Epithelial cell of prostate (primary cell): ENCODE results near the gene ADM2.
"Not testable (repeated sequence)": the region's sequence is repeated elsewhere in the genome, so short reads cannot be mapped to it uniquely, and the experiment has no call there.

Experiments
- DNase-seq: peaks from one replicate; pipeline ENCODE4 v3.0.0-alpha.2; 2011; ENCODE audit warnings: low read depth, low spot score
- H3K27ac ChIP-seq: fragments of 450-650 bp; 2 replicates; pipeline ENCODE4 v1.5.1; 2017; ENCODE audit warnings: mild to moderate bottlenecking

ADM2 gene

GRCh38 chr22:50504369-50505211 is 23.2 kb downstream of the ADM2 start:
- no peak for DNase-seq

GRCh38 chr22:50505276-50505775 is 24.0 kb downstream of the ADM2 start:
- no peak overlapping the region for H3K27ac ChIP-seq
- no peak for DNase-seq

More at GRCh38 chr22:50504369-50505211, 23.2 kb downstream of the ADM2 start:
- no peak overlapping the region for H3K27ac ChIP-seq

- DNase-seq: no peak
- H3K27ac ChIP-seq: no peak overlapping the region
These were observed 24.6 kb downstream of the ADM2 start for GRCh38 chr22:50505776-50506610.

- DNase-seq: no peak
- peak overlapping the region; percentile 42 for H3K27ac ChIP-seq
These were observed 25.5 kb downstream of the ADM2 start for GRCh38 chr22:50506611-50507420.

- no peak for DNase-seq
- peak within 1 kb of the TSS; percentile 55 for H3K27ac ChIP-seq
These were observed 26.2 kb downstream of the ADM2 start, which contains the start of gene LMF2 for GRCh38 chr22:50507421-50507990. Gene LMF2 (minus strand): TSS chr22:50507702. CDS start chr22:50507675, 27 bp downstream.

- DNase-seq: peak; percentile 78
- peak within 1 kb of the TSS; percentile 55 for H3K27ac ChIP-seq
These were observed 26.9 kb downstream of the ADM2 start, which contains the start of gene NCAPH2 for GRCh38 chr22:50507991-50508884. Gene NCAPH2 (plus strand): TSS chr22:50508224. CDS start chr22:50508338, 114 bp downstream.

GRCh38 chr22:50508897-50509296 is 27.6 kb downstream of the ADM2 start:
- no peak for DNase-seq

GRCh38 chr22:50513175-50513574 is 31.8 kb downstream of the ADM2 start:
- DNase-seq: no peak
- no peak overlapping the region for H3K27ac ChIP-seq

More at GRCh38 chr22:50508897-50509296, 27.6 kb downstream of the ADM2 start:
- H3K27ac ChIP-seq: peak overlapping the region; percentile 55

- DNase-seq: no peak
- H3K27ac ChIP-seq: no peak overlapping the region
These were observed 34.7 kb downstream of the ADM2 start for GRCh38 chr22:50516068-50516467.

- H3K27ac ChIP-seq: no peak overlapping the region
- DNase-seq: no peak
These were observed 35.5 kb downstream of the ADM2 start for GRCh38 chr22:50516891-50517290.

- DNase-seq: no peak
- H3K27ac ChIP-seq: no peak overlapping the region
These were observed 36.3 kb downstream of the ADM2 start for GRCh38 chr22:50517495-50518260.

GRCh38 chr22:50518606-50519005 is 37.3 kb downstream of the ADM2 start:
- no peak overlapping the region for H3K27ac ChIP-seq
- DNase-seq: no peak

GRCh38 chr22:50519151-50519550 is 37.8 kb downstream of the ADM2 start:
- H3K27ac ChIP-seq: no peak overlapping the region
- no peak for DNase-seq

- H3K27ac ChIP-seq, DNase-seq: not testable (repeated sequence)
These were observed 38.8 kb downstream of the ADM2 start for GRCh38 chr22:50520184-50520583.

GRCh38 chr22:50520826-50521453 is 39.6 kb downstream of the ADM2 start:
- no peak for DNase-seq
- no peak overlapping the region for H3K27ac ChIP-seq

GRCh38 chr22:50521710-50522109 is 40.4 kb downstream of the ADM2 start:
- no peak overlapping the region for H3K27ac ChIP-seq
- DNase-seq: no peak

- DNase-seq: no peak
- H3K27ac ChIP-seq: no peak overlapping the region
These were observed 41.0 kb downstream of the ADM2 start for GRCh38 chr22:50522208-50522805.
